HUDEP-2 (cell line): Measurements from ENCODE around the gene PRKN.

ENCODE experiments used
- DNase-seq, 76 experiments: peaks; one replicate each; lab custom pipeline; 2025; ENCODE audit not compliant: unreplicated experiment in 76 of 76; lab: John Stamatoyannopoulos, UW

PRKN gene

GRCh38 chr6:162026843-162027242, 700.7 kb downstream of the PRKN start:
- DNase-seq, result no peak

GRCh38 chr6:162026031-162026430, 701.5 kb downstream of the PRKN start:
- no peak for DNase-seq

- DNase-seq, result no peak
Measured at GRCh38 chr6:162019349-162019748, 708.2 kb downstream of the PRKN start.

- no peak for DNase-seq
Measured at GRCh38 chr6:162017536-162017935, 710.0 kb downstream of the PRKN start.

- no peak for DNase-seq
Measured at GRCh38 chr6:162014069-162014811, 713.3 kb downstream of the PRKN start.

GRCh38 chr6:162005372-162005771, 722.2 kb downstream of the PRKN start:
- no peak for DNase-seq

- no peak for DNase-seq
Measured at GRCh38 chr6:161996783-161997182, 730.8 kb downstream of the PRKN start.

- no peak for DNase-seq
Measured at GRCh38 chr6:161985876-161986423, 741.6 kb downstream of the PRKN start.

GRCh38 chr6:161984713-161985112, 742.9 kb downstream of the PRKN start:
- no peak for DNase-seq

- no peak for DNase-seq
Measured at GRCh38 chr6:161976553-161976952, 751.0 kb downstream of the PRKN start.

GRCh38 chr6:161973064-161973463, 754.5 kb downstream of the PRKN start:
- DNase-seq, result no peak

GRCh38 chr6:161971043-161971442, 756.5 kb downstream of the PRKN start:
- no peak for DNase-seq

- no peak for DNase-seq
Measured at GRCh38 chr6:161963634-161964234, 763.8 kb downstream of the PRKN start.

GRCh38 chr6:161963181-161963580, 764.4 kb downstream of the PRKN start:
- DNase-seq, result no peak

- no peak for DNase-seq
Measured at GRCh38 chr6:161961796-161962195, 765.8 kb downstream of the PRKN start.

- no peak for DNase-seq
Measured at GRCh38 chr6:161961046-161961445, 766.5 kb downstream of the PRKN start.

- DNase-seq, result no peak
Measured at GRCh38 chr6:161959072-161959471, 768.5 kb downstream of the PRKN start.

GRCh38 chr6:161956082-161956481, 771.5 kb downstream of the PRKN start:
- DNase-seq, result no peak

GRCh38 chr6:161954699-161955276, 772.8 kb downstream of the PRKN start:
- no peak for DNase-seq

- no peak for DNase-seq
Measured at GRCh38 chr6:161954077-161954476, 773.5 kb downstream of the PRKN start.

GRCh38 chr6:161951126-161951525, 776.4 kb downstream of the PRKN start:
- DNase-seq, result no peak

- no peak for DNase-seq
Measured at GRCh38 chr6:161949531-161949930, 778.0 kb downstream of the PRKN start.
